ENCODE measurements around the gene ABCD3.

The ABCD3 gene

GRCh38 chr1:94531664-94532063, 113.5 kb downstream of the ABCD3 start:
- no peak for DNase-seq (ENCODE audit: extremely low spot score)
- CTCF ChIA-PET: no interaction called here
- TF ChIP-seq CTBP1 (IDR thresholded peaks at IDR 0.05; ENCODE audit: borderline replicate concordance) (no peak), ZNF384 (IDR thresholded peaks at IDR 0.05) (no peak), TARDBP (IDR thresholded peaks at IDR 0.05) (no peak), NFRKB (IDR thresholded peaks at IDR 0.05) (no peak), FOXK2 (IDR thresholded peaks at IDR 0.05) (no peak), PKNOX1 (IDR thresholded peaks at IDR 0.05) (no peak), LEF1 (IDR thresholded peaks at IDR 0.05; ENCODE audit: borderline replicate concordance) (no peak), L3MBTL2 (conservative IDR thresholded peaks at IDR 0.05) (no peak), SP1 (IDR thresholded peaks at IDR 0.05) (no peak), ARNT (IDR thresholded peaks at IDR 0.05) (no peak), BHLHE40 (IDR thresholded peaks at IDR 0.05; ENCODE audit: borderline replicate concordance) (no peak), HDGF (IDR thresholded peaks at IDR 0.05; ENCODE audit: borderline replicate concordance) (no peak), SUZ12 (IDR thresholded peaks at IDR 0.05) (no peak), FOXA1 (IDR thresholded peaks at IDR 0.05) (no peak), FOXM1 (IDR thresholded peaks at IDR 0.05; ENCODE audit: borderline replicate concordance) (no peak), ELF4 (IDR thresholded peaks at IDR 0.05) (no peak)
- POLR2A ChIA-PET: interaction anchor here (1.2 kb wide), 1 partner anchor 10 kb away, joined by 3 read pairs; the partner anchor contains the start of gene F3

DNA sequence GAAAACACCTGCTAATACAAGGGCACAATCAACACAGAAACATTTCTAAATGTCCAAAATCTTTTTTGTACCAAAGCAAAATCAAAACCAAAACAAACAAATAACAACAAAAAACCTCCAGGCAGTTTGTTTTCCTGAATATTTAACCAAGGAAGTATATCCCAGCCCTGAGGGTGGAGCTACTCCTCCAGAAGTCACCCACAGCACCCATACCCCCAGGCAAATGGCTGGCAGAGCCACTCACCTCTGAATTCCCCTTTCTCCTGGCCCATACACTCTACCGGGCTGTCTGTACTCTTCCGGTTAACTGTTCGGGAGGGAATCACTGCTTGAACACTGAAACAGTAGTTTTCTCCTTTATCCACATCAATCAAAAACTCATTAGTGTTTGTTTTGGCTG, 113.9 kb downstream of the ABCD3 start:
- TF ChIP-seq HDGF (IDR thresholded peaks at IDR 0.05; ENCODE audit: borderline replicate concordance): no peak
- no peak for TF ChIP-seq ARNT (IDR thresholded peaks at IDR 0.05)
- no peak for TF ChIP-seq ZNF384 (IDR thresholded peaks at IDR 0.05)
- TF ChIP-seq L3MBTL2 (conservative IDR thresholded peaks at IDR 0.05): no peak
- no peak for TF ChIP-seq TARDBP (IDR thresholded peaks at IDR 0.05)
- TF ChIP-seq FOXA1 (IDR thresholded peaks at IDR 0.05): no peak
- no peak for TF ChIP-seq FOXK2 (IDR thresholded peaks at IDR 0.05)
- TF ChIP-seq NFRKB (IDR thresholded peaks at IDR 0.05): no peak
- TF ChIP-seq FOXM1 (IDR thresholded peaks at IDR 0.05; ENCODE audit: borderline replicate concordance): no peak
- TF ChIP-seq SUZ12 (IDR thresholded peaks at IDR 0.05): no peak
- TF ChIP-seq BHLHE40 (IDR thresholded peaks at IDR 0.05; ENCODE audit: borderline replicate concordance): no peak
- TF ChIP-seq PKNOX1 (IDR thresholded peaks at IDR 0.05): no peak
- no peak for TF ChIP-seq ELF4 (IDR thresholded peaks at IDR 0.05)
- TF ChIP-seq SP1 (IDR thresholded peaks at IDR 0.05): no peak
- TF ChIP-seq LEF1 (IDR thresholded peaks at IDR 0.05; ENCODE audit: borderline replicate concordance): no peak
- no peak for TF ChIP-seq CTBP1 (IDR thresholded peaks at IDR 0.05; ENCODE audit: borderline replicate concordance)
- DNase-seq (ENCODE audit: extremely low spot score): no peak
- POLR2A ChIA-PET: interaction anchor here (1.2 kb wide), 1 partner anchor 10 kb away, joined by 3 read pairs; the partner anchor contains the start of gene F3
- CTCF ChIA-PET: no interaction called here

GRCh38 chr1:94535095-94535494, 116.9 kb downstream of the ABCD3 start:
- no peak for TF ChIP-seq CTBP1 (IDR thresholded peaks at IDR 0.05; ENCODE audit: borderline replicate concordance)
- TF ChIP-seq FOXM1 (IDR thresholded peaks at IDR 0.05; ENCODE audit: borderline replicate concordance): no peak
- no peak for TF ChIP-seq FOXA1 (IDR thresholded peaks at IDR 0.05)
- no peak for TF ChIP-seq NFRKB (IDR thresholded peaks at IDR 0.05)
- no peak for TF ChIP-seq L3MBTL2 (conservative IDR thresholded peaks at IDR 0.05)
- no peak for TF ChIP-seq ARNT (IDR thresholded peaks at IDR 0.05)
- TF ChIP-seq ZNF384 (IDR thresholded peaks at IDR 0.05): no peak
- no peak for TF ChIP-seq FOXK2 (IDR thresholded peaks at IDR 0.05)
- no peak for TF ChIP-seq BHLHE40 (IDR thresholded peaks at IDR 0.05; ENCODE audit: borderline replicate concordance)
- no peak for TF ChIP-seq SUZ12 (IDR thresholded peaks at IDR 0.05)
- TF ChIP-seq SP1 (IDR thresholded peaks at IDR 0.05): no peak
- no peak for TF ChIP-seq LEF1 (IDR thresholded peaks at IDR 0.05; ENCODE audit: borderline replicate concordance)
- no peak for TF ChIP-seq ELF4 (IDR thresholded peaks at IDR 0.05)
- no peak for TF ChIP-seq TARDBP (IDR thresholded peaks at IDR 0.05)
- no peak for TF ChIP-seq PKNOX1 (IDR thresholded peaks at IDR 0.05)
- no peak for DNase-seq (ENCODE audit: extremely low spot score)
- CTCF ChIA-PET: no interaction called here
- POLR2A ChIA-PET: no interaction called here

DNA sequence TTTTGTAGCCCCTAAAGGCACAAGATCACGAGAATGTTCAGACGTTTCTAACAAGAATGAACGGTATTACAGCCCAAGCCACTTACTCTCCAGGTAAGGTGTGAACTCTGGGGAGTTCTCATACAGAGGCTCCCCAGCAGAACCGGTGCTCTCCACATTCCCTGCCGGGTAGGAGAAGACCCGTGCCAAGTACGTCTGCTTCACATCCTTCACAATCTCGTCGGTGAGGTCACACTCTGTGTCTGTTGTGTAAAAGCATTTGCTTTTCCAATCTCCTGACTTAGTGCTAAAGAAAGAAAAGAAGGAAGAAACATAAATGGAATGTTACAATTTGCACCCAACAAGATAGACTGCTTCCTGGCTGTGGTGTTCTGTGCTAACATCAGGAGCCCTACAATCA, 117.7 kb downstream of the ABCD3 start:
- no peak for TF ChIP-seq L3MBTL2 (conservative IDR thresholded peaks at IDR 0.05)
- TF ChIP-seq BHLHE40 (IDR thresholded peaks at IDR 0.05; ENCODE audit: borderline replicate concordance): no peak
- no peak for TF ChIP-seq FOXK2 (IDR thresholded peaks at IDR 0.05)
- no peak for TF ChIP-seq FOXA1 (IDR thresholded peaks at IDR 0.05)
- no peak for TF ChIP-seq NFRKB (IDR thresholded peaks at IDR 0.05)
- DNase-seq (ENCODE audit: extremely low spot score): no peak
- ChIA-PET CTCF (no interaction called here), POLR2A (no interaction called here)

- CTCF ChIA-PET: no interaction called here
These were observed 119.1 kb downstream of the ABCD3 start for GRCh38 chr1:94537254-94537653.

More at GRCh38 chr1:94537254-94537653, 119.1 kb downstream of the ABCD3 start:
- POLR2A ChIA-PET: no interaction called here
- no peak for DNase-seq (ENCODE audit: extremely low spot score)
- TF ChIP-seq FOXM1 (IDR thresholded peaks at IDR 0.05; ENCODE audit: borderline replicate concordance): no peak
- TF ChIP-seq PKNOX1 (IDR thresholded peaks at IDR 0.05): no peak
- TF ChIP-seq ZNF384 (IDR thresholded peaks at IDR 0.05): no peak

All from HEK293T (cell line).